Lower leg skin (tissue), 3 donors: ENCODE data around the gene PER3.

ENCODE experiments used
- POLR2A ChIP-seq, 2 donors: fragments of 450-650 bp; IDR thresholded peaks; one replicate each; pipeline ENCODE4 v1.6.1; 2016 to 2017; ENCODE audit warnings: antibody characterized with exemption in 2 of 2, mild to moderate bottlenecking in 1 of 2, moderate library complexity in 1 of 2
- TF ChIP-seq, protein P1 (sequence below), 3 donors: fragments of 450-650 bp; IDR thresholded peaks; one replicate each; pipeline ENCODE4 v1.5.1; 2016; ENCODE audit warnings: antibody characterized with exemption in 3 of 3, mild to moderate bottlenecking in 3 of 3, moderate library complexity in 2 of 3

DNA sequence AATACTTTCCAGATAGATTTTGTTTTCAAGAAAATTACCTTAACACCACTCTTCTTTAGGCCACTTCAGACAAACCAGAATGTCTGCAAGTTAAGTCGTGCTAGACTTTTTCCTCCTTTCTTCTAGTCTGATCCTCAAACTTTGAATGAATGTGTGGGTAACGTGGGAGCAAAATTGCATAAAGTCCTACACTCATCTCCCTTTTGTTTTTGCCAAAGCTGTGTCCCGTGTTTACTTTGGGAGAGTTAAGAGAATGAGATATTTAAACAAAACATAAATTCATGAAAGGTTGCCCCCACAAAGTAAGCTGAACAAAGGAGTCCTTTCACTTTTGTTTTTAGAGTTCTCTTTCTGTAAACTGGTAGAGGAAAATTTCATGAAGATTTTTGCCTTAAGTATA is 29.9 kb upstream of the PER3 start:
- no peak for TF ChIP-seq POLR2A (IDR thresholded peaks at IDR 0.05)
- TF ChIP-seq, protein P1, sequence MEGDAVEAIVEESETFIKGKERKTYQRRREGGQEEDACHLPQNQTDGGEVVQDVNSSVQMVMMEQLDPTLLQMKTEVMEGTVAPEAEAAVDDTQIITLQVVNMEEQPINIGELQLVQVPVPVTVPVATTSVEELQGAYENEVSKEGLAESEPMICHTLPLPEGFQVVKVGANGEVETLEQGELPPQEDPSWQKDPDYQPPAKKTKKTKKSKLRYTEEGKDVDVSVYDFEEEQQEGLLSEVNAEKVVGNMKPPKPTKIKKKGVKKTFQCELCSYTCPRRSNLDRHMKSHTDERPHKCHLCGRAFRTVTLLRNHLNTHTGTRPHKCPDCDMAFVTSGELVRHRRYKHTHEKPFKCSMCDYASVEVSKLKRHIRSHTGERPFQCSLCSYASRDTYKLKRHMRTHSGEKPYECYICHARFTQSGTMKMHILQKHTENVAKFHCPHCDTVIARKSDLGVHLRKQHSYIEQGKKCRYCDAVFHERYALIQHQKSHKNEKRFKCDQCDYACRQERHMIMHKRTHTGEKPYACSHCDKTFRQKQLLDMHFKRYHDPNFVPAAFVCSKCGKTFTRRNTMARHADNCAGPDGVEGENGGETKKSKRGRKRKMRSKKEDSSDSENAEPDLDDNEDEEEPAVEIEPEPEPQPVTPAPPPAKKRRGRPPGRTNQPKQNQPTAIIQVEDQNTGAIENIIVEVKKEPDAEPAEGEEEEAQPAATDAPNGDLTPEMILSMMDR (IDR thresholded peaks at IDR 0.05) = no peak
